PC-9 (cell line): ENCODE data around the gene C12orf54.
"Not testable (repeated sequence)": the region's sequence is repeated elsewhere in the genome, so short reads cannot be mapped to it uniquely, and the experiment has no call there.

ENCODE experiments used
- EZH2 ChIP-seq: fragments of 200-600 bp; sonication (generic); IDR thresholded peaks from 2 replicates; pipeline ENCODE4 v1.8.0; 2017; ENCODE audit warnings: antibody characterized with exemption, low read depth
- TF ChIP-seq, protein P1 (sequence below): fragments of 200-600 bp; sonication (generic); conservative IDR thresholded peaks from 2 replicates; pipeline ENCODE4 v1.6.1; 2017; ENCODE audit warnings: mixed run types, antibody characterized with exemption, mild to moderate bottlenecking, moderate library complexity

GRCh38 chr12:48506836-48507235 lies 24.5 kb downstream of the C12orf54 start:
- TF ChIP-seq, protein P1, sequence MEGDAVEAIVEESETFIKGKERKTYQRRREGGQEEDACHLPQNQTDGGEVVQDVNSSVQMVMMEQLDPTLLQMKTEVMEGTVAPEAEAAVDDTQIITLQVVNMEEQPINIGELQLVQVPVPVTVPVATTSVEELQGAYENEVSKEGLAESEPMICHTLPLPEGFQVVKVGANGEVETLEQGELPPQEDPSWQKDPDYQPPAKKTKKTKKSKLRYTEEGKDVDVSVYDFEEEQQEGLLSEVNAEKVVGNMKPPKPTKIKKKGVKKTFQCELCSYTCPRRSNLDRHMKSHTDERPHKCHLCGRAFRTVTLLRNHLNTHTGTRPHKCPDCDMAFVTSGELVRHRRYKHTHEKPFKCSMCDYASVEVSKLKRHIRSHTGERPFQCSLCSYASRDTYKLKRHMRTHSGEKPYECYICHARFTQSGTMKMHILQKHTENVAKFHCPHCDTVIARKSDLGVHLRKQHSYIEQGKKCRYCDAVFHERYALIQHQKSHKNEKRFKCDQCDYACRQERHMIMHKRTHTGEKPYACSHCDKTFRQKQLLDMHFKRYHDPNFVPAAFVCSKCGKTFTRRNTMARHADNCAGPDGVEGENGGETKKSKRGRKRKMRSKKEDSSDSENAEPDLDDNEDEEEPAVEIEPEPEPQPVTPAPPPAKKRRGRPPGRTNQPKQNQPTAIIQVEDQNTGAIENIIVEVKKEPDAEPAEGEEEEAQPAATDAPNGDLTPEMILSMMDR: not testable (repeated sequence)
- TF ChIP-seq EZH2: not testable (repeated sequence)
